GM10847 (cell line): Measurements from ENCODE around the gene DIAPH3.

Source experiments
- POLR2A ChIP-seq: IDR thresholded peaks from 2 replicates; pipeline ENCODE4 v1.6.1; 2011; ENCODE audit not compliant: insufficient read length; ENCODE audit errors: extremely low read depth

DIAPH3 gene

GRCh38 chr13:59774491-59774971 is 389.2 kb downstream of the DIAPH3 start:
- no peak for TF ChIP-seq POLR2A

DNA sequence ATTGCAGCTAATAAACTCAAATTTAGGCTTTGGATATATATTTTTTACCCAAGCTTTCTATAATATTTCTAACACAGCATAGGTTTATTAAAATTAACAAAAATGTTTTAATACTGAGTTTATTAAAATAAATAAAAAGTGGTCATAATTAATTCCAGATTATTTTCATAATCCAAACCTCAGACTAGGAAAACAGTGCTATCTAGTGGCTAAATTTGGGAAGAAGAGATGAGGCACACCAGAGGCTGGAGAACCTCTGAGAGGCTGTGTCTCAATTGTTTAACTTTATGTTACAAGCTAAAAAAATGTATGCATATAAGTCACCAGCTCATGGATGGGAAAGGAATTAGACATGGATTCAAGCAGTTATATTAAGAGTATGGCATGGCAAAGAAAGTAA is 392.5 kb downstream of the DIAPH3 start:
- TF ChIP-seq POLR2A: no peak

GRCh38 chr13:59770451-59770850 is 393.3 kb downstream of the DIAPH3 start:
- TF ChIP-seq POLR2A: no peak

GRCh38 chr13:59766236-59766635 is 397.5 kb downstream of the DIAPH3 start:
- no peak for TF ChIP-seq POLR2A

DNA sequence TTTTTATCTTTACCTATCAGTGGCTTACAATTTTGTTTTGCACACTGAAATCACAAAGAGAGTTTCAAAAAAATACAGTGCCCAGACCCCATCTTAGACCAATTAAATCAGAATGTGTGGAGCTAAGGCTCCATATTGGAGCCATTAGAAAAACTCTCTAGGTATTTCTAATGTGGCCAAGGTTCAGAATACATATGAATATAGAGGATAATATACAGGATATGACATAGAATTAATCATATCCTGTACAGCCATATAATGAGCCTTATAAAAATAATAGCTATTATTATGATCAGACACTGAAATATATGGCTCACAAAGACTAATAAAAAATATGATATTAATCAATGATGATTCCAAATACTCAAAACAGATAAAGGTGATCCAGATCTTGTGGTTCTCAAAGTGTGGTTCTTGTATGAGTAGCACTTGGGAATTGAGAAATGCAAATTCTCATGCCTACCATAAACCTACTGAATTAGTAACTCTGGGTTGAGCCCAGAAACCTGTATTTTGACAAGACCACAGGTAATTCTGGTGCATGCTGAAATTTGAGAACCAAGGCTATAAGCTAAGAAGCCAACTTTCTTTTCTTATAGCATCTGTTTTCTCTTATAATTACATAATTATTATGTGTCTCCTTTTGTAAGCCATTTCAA is 408.0 kb downstream of the DIAPH3 start:
- no peak for TF ChIP-seq POLR2A

DNA sequence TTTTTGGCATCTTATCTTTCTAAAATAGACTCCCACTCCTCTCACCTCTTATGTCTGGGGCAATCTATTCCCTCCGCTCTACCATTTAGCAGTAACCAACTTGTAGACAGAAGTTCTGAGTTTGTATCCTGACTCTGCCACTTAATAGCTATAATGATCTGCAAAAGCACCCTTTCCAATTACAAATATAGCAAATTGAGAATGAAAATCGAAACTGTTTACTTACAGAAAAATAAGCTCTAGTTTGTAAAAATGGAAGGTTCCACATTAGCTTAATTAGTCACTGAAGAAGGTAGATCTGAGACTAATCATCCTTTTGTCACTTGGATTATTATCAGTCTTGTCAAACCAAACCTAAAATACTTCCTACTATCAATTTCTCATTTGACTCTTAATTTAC is 409.3 kb downstream of the DIAPH3 start:
- no peak for TF ChIP-seq POLR2A

GRCh38 chr13:59750860-59751259 is 412.9 kb downstream of the DIAPH3 start:
- no peak for TF ChIP-seq POLR2A

GRCh38 chr13:59748046-59748445 is 415.7 kb downstream of the DIAPH3 start:
- no peak for TF ChIP-seq POLR2A

DNA sequence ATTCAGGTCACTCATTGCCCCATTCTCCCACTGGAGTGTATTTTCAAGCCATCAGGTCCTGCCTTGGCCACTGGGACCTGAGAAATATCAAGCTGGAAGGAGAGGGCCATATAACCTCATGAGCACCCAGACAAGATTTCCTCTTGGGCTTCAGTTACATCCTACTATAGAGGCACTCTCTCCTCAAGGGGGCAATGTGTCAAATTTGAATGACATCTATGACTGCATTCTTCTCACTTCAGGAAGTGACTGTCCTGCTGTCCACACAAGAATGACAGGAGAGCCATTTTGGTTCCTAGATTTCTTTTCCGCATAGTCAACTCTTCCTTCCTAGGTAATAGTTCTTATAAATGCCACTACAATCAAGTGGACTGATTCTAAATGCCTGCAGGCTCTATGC is 416.2 kb downstream of the DIAPH3 start:
- TF ChIP-seq POLR2A: no peak

DNA sequence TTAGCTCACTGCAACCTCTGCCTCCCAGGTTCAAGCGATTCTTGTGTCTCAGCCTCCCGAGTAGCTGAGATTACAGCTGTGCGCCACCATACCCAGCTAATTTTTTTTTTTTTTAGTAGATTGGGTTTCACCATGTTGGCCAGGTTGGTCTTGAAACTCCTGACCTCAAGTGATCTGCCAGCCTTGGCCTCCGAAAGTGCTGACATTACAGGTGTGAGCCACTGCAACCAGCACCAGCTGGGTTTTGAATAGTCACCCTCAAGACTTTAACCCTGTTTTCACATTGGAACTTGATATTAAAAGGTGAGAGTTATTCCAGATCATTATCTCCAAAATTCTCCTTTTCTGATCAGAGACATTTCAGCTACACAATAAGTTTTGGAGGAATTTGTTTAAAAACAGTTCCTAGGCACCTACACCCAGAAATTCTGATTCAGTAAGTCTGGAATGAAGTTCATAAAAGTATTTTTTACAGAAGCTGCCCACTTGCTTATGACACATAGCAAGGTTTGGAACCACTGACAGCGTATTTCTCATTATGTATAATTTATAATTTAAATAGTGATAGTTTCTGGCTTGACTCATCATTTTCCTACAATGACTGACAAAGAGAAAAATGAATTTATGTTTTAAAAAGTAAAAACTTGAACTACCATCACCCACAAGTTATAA is 417.3 kb downstream of the DIAPH3 start:
- no peak for TF ChIP-seq POLR2A

DNA sequence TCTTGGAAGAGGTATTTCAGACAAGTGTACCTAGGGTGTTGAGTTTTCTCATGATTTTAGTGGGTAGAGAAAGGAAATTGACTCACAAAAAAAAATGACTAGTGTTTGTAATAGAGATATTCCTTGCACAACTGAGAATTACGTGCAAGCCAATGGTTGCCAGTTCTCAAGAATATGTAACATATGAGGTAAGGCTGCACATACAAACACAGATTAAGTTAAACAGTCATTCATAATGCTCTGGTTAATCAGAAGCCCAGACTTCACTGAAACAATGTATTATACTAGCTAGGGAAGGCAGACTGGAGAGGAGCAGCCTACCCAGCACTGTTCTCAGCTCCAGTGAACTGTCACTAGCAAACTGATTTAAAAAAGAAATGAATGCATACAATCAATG is 418.3 kb downstream of the DIAPH3 start:
- TF ChIP-seq POLR2A: no peak

- no peak for TF ChIP-seq POLR2A
These were observed 418.9 kb downstream of the DIAPH3 start for GRCh38 chr13:59744747-59745391.

DNA sequence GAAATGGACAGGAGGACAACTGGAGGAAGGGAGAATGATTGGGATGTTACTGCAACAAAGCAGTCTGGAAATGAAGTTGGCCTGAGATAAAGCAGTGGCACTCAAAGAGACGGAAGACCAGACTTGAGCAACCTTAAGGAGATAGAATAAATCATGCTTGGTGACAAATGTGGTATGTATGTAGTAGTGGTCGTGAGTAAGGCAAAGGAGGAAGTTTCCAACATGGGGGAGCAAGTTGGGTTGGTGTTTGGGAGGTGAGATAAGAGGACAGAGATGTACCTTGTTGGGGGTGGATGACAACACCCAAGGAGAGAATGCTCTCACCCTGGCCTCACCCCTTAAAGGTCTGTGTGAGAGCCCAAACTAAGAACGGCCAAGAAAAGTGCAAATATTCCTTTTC is 420.5 kb downstream of the DIAPH3 start:
- TF ChIP-seq POLR2A: no peak

DNA sequence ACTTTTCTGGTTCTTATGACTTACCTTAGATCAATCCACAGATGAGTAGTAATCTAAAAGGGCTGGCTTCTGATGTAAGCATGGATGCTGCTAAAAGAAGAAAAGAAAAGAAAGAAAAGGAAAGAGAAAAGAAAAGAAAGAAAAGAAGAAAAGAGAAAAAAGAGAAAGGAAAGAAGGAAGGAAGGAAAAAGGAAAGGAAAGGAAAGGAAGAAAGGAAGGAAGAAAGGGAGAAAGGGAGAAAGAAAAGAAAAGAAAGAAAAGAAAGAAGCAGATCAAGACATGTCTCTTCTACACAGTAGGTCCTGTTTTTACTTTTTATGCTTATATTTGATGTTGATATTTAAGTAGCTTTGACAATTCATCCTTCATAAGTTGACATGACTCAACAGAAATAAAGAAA is 421.3 kb downstream of the DIAPH3 start:
- no peak for TF ChIP-seq POLR2A

- no peak for TF ChIP-seq POLR2A
These were observed 424.8 kb downstream of the DIAPH3 start for GRCh38 chr13:59738921-59739320.

DNA sequence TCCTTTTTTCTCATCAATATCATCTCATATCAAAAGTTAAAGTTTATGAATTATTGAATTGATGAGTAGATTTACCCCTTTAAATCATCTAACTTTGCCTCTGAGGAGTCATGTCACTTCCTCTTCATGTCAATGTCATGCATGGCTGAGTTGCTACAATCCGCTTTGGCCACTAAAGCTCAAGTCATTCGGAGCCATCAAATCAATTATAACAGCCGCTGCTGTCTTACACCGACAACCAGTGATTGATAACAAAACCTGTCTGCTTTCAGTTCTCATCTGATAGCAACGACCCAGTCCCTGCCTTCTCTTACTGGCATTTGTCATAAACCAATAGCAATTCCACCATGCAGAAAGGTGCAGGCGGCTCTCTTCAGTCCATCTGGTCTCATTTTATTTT is 429.3 kb downstream of the DIAPH3 start:
- TF ChIP-seq POLR2A: no peak

DNA sequence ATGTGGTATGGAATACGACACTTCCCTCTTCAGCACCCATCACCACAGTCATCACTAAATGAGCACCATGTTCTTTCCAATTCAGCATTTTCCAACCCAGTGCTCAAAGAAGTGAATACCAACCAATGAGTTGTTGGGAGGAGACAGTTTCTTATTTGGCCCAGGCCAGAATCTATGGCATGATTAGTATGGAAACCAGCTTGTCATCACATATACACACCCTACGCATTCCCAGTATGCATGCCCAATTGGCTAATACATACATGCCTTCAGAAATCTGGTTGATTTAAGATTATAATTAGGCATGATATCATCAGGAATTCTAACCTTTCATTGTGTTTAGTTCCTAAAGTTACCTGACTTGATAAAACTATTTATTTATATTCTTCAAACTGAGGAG is 430.0 kb downstream of the DIAPH3 start:
- no peak for TF ChIP-seq POLR2A

DNA sequence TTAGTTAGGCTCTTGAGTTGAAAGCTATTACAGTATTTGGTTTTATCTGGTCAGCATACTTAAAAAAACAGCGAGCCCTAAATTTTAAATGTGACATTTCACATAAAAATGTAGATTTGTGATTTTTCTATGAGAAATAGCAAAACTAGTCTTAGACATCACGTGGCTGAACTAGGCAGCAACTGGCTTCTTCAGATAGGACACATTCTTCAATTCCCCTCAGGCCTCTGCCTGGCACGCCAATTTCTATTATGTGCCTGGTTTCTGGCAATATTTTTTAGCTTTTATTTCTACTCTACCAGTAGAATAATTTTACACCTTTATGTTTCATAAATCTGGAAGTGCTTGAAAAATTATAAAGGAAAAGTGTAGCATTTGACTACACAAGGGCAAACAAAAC is 433.7 kb downstream of the DIAPH3 start:
- no peak for TF ChIP-seq POLR2A
